KMS-11 (cell line): ENCODE results near the gene INHBB.

Source experiments
- H2AFZ ChIP-seq: fragments of 200-600 bp; sonication (generic); 2 replicates; pipeline ENCODE4 v1.6.1; 2016; ENCODE audit warnings: antibody characterized with exemption, mixed run types, low read depth
- H3K27ac ChIP-seq: fragments of 200-600 bp; sonication (generic); 2 replicates; pipeline ENCODE4 v1.6.1; 2016; ENCODE audit warnings: mild to moderate bottlenecking, mixed run types
- H3K27me3 ChIP-seq: fragments of 200-600 bp; sonication (generic); 2 replicates; pipeline ENCODE4 v1.6.1; 2017; ENCODE audit warnings: mild to moderate bottlenecking, low read depth, mixed run types, moderate library complexity; ENCODE audit not compliant: insufficient read depth
- H3K36me3 ChIP-seq: fragments of 200-600 bp; sonication (generic); 2 replicates; pipeline ENCODE4 v1.6.1; 2017; ENCODE audit warnings: mild to moderate bottlenecking, mixed run types; ENCODE audit not compliant: insufficient read depth
- H3K4me1 ChIP-seq: fragments of 200-600 bp; sonication (generic); 2 replicates; pipeline ENCODE4 v1.6.1; 2016; ENCODE audit warnings: mild to moderate bottlenecking, low read depth, mixed run types; ENCODE audit not compliant: poor library complexity, severe bottlenecking
- H3K4me2 ChIP-seq: fragments of 200-600 bp; sonication (generic); 2 replicates; pipeline ENCODE4 v1.7.0; 2016; ENCODE audit warnings: mild to moderate bottlenecking, mixed run types
- H3K4me3 ChIP-seq: fragments of 200-600 bp; sonication (generic); IDR thresholded peaks from 2 replicates; pipeline ENCODE4 v1.6.1; 2017; ENCODE audit warnings: low read depth, low read length, mixed read lengths; ENCODE audit not compliant: insufficient read depth
- H3K79me2 ChIP-seq: fragments of 200-600 bp; sonication (generic); 2 replicates; pipeline ENCODE4 v1.6.1; 2016; ENCODE audit warnings: low read depth, mixed run types; ENCODE audit not compliant: insufficient read depth
- H3K9ac ChIP-seq: fragments of 200-600 bp; sonication (generic); 2 replicates; pipeline ENCODE4 v1.6.1; 2016; ENCODE audit warnings: mild to moderate bottlenecking, mixed run types
- H4K20me1 ChIP-seq: fragments of 200-600 bp; sonication (generic); 2 replicates; pipeline ENCODE4 v1.6.1; 2016; ENCODE audit warnings: mild to moderate bottlenecking, mixed run types; ENCODE audit not compliant: insufficient read depth
- CTCF ChIP-seq: fragments of 200-600 bp; sonication (generic); conservative IDR thresholded peaks from 2 replicates; pipeline ENCODE4 v1.6.1; 2017; ENCODE audit warnings: low read depth, mild to moderate bottlenecking, antibody characterized with exemption, low read length, moderate library complexity, mixed read lengths

INHBB gene

GRCh38 chr2:120312076-120312475 lies 33.9 kb upstream of the INHBB start:
- no peaks in the 10 kb centered on the region for H3K36me3 ChIP-seq
- H3K4me3 ChIP-seq, result no peak overlapping the region
- H3K9ac ChIP-seq, result no peak overlapping the region
- H3K79me2 ChIP-seq, result no peaks in the 10 kb centered on the region
- no peak overlapping the region for H3K27ac ChIP-seq
- no peak overlapping the region for H2AFZ ChIP-seq
- H3K4me2 ChIP-seq, result no peak overlapping the region
- no peak for TF ChIP-seq CTCF
- H3K27me3 ChIP-seq, result no peaks in the 10 kb centered on the region
- H3K4me1 ChIP-seq, result peaks cover 63% of the 10 kb centered on the region
- H4K20me1 ChIP-seq, result no peaks in the 10 kb centered on the region

- Histone ChIP-seq H3K27ac (no peak overlapping the region), H3K4me3 (no peak overlapping the region), H3K9ac (no peak overlapping the region), H3K4me2 (peak overlapping the region; percentile 63; the same call in 1 of the 2 replicates), H3K27me3 (no peaks in the 10 kb centered on the region), H3K36me3 (no peaks in the 10 kb centered on the region), H3K4me1 (peaks cover 54% of the 10 kb centered on the region), H4K20me1 (no peaks in the 10 kb centered on the region), H2AFZ (peak overlapping the region; percentile 52; the same call in 1 of the 2 replicates), H3K79me2 (no peaks in the 10 kb centered on the region)
- TF ChIP-seq CTCF, result peak; percentile 75
Observed at GRCh38 chr2:120312860-120313694, 32.9 kb upstream of the INHBB start.

- H2AFZ ChIP-seq, result peak overlapping the region; percentile 52; the same call in 1 of the 2 replicates
- no peak overlapping the region for H3K4me3 ChIP-seq
Observed at GRCh38 chr2:120313695-120314615, 32.0 kb upstream of the INHBB start.

More at GRCh38 chr2:120313695-120314615, 32.0 kb upstream of the INHBB start:
- Histone ChIP-seq H3K36me3 (no peaks in the 10 kb centered on the region), H3K27ac (no peak overlapping the region), H3K9ac (no peak overlapping the region), H3K4me2 (no peak overlapping the region; the same call in 1 of the 2 replicates), H4K20me1 (no peaks in the 10 kb centered on the region), H3K27me3 (no peaks in the 10 kb centered on the region), H3K4me1 (peaks cover 46% of the 10 kb centered on the region), H3K79me2 (no peaks in the 10 kb centered on the region)
- TF ChIP-seq CTCF, result no peak
